Measurements from ENCODE around the gene RAD52.

RAD52 gene

GRCh38 chr12:913919-914698 lies 35.4 kb downstream of the RAD52 start:
- TF ChIP-seq POLR2AphosphoS5 (IDR thresholded peaks at IDR 0.05; ENCODE audit: low read depth, low read length): no peak
- TF ChIP-seq, protein P1, sequence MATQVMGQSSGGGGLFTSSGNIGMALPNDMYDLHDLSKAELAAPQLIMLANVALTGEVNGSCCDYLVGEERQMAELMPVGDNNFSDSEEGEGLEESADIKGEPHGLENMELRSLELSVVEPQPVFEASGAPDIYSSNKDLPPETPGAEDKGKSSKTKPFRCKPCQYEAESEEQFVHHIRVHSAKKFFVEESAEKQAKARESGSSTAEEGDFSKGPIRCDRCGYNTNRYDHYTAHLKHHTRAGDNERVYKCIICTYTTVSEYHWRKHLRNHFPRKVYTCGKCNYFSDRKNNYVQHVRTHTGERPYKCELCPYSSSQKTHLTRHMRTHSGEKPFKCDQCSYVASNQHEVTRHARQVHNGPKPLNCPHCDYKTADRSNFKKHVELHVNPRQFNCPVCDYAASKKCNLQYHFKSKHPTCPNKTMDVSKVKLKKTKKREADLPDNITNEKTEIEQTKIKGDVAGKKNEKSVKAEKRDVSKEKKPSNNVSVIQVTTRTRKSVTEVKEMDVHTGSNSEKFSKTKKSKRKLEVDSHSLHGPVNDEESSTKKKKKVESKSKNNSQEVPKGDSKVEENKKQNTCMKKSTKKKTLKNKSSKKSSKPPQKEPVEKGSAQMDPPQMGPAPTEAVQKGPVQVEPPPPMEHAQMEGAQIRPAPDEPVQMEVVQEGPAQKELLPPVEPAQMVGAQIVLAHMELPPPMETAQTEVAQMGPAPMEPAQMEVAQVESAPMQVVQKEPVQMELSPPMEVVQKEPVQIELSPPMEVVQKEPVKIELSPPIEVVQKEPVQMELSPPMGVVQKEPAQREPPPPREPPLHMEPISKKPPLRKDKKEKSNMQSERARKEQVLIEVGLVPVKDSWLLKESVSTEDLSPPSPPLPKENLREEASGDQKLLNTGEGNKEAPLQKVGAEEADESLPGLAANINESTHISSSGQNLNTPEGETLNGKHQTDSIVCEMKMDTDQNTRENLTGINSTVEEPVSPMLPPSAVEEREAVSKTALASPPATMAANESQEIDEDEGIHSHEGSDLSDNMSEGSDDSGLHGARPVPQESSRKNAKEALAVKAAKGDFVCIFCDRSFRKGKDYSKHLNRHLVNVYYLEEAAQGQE (IDR thresholded peaks at IDR 0.05; ENCODE audit: insufficient read depth in 1 of 2, low read depth in 2 of 2, low read length in 2 of 2): no peak
- TF ChIP-seq FOXP2 (optimal IDR thresholded peaks at IDR 0.05; ENCODE audit: borderline replicate concordance, extremely low read depth, extremely low read length, insufficient read depth): no peak
- TF ChIP-seq TAF1 (IDR thresholded peaks at IDR 0.05; ENCODE audit: borderline replicate concordance, insufficient read depth, low read length): no peak
- TF ChIP-seq SIN3A (IDR thresholded peaks at IDR 0.05; ENCODE audit: borderline replicate concordance, insufficient read depth, low read length): no peak

DNA sequence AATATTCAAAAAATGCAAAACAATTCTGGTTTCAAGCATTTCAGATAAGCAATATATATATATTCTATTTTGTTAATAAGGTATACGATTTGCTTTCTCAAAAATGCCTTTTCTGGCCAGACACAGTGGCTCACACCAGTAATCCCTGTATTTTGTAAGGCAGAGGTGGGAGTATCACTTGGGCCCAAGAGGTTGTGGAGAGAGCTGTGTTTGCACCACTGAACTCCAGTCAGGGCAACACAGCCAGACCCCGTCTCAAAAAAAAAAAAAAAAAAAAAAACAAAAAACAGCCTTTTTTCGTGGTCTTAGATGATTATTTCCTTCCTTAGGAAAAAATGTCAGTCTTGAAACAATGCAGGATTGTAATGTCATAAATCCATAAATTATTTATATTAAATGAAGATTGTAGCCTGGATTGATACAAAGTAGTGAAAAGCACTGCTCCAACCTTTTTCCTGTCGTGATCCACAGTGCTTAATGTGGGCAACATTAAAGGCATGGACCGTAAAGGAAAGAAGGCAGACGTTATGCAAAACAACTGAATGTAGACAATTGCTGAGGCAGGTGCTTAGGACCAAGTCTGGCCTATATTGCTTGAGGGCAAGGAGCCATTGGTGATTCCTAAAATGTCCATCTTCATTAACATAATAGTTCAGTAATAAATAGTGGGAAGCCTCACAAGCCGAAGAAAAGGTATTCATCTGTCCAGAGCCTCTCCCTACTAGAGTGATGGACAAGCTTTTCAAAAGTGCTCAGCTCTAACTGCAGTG lies 36.8 kb downstream of the RAD52 start:
- no peak for TF ChIP-seq SIN3A (IDR thresholded peaks at IDR 0.05; ENCODE audit: borderline replicate concordance, insufficient read depth, low read length)
- TF ChIP-seq POLR2AphosphoS5 (IDR thresholded peaks at IDR 0.05; ENCODE audit: low read depth, low read length): 0 out of 2 replicates have a peak, but pooled peaks have one; percentile 24

- TF ChIP-seq FOXP2 (optimal IDR thresholded peaks at IDR 0.05; ENCODE audit: borderline replicate concordance, extremely low read depth, extremely low read length, insufficient read depth) (no peak), TAF1 (IDR thresholded peaks at IDR 0.05; ENCODE audit: borderline replicate concordance, insufficient read depth, low read length) (no peak), POLR2AphosphoS5 (IDR thresholded peaks at IDR 0.05; ENCODE audit: low read depth, low read length) (0 out of 2 replicates have a peak, but pooled peaks have one; percentile 15)
These were observed 38.2 kb downstream of the RAD52 start for GRCh38 chr12:911191-911826.

DNA sequence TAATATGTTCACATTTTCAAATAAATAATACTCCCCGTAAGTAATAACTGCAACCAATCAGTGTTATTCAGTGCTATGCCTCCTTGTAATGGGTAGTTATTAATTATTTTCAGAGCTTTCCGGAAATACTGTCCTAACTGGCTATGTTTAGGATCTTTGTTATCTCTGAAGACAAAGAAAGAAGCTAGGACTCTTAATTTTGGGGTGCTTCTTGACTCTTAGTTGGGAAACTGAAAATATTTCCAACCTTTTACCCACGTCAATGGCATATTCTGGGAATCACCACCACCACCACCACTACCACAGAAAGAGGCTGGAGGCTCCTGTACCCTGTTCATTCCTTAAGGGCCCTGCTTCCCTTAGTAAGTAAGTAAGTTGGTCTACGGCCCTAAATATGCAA lies 39.1 kb downstream of the RAD52 start:
- TF ChIP-seq TAF1 (IDR thresholded peaks at IDR 0.05; ENCODE audit: borderline replicate concordance, insufficient read depth, low read length): no peak
- TF ChIP-seq, protein P1 (IDR thresholded peaks at IDR 0.05; ENCODE audit: insufficient read depth in 1 of 2, low read depth in 2 of 2, low read length in 2 of 2): no peak
- no peak for TF ChIP-seq FOXP2 (optimal IDR thresholded peaks at IDR 0.05; ENCODE audit: borderline replicate concordance, extremely low read depth, extremely low read length, insufficient read depth)
- TF ChIP-seq POLR2AphosphoS5 (IDR thresholded peaks at IDR 0.05; ENCODE audit: low read depth, low read length): no peak
- no peak for TF ChIP-seq SIN3A (IDR thresholded peaks at IDR 0.05; ENCODE audit: borderline replicate concordance, insufficient read depth, low read length)

- TF ChIP-seq FOXP2 (optimal IDR thresholded peaks at IDR 0.05; ENCODE audit: borderline replicate concordance, extremely low read depth, extremely low read length, insufficient read depth) (no peak), SIN3A (IDR thresholded peaks at IDR 0.05; ENCODE audit: borderline replicate concordance, insufficient read depth, low read length) (no peak), TAF1 (IDR thresholded peaks at IDR 0.05; ENCODE audit: borderline replicate concordance, insufficient read depth, low read length) (no peak), POLR2AphosphoS5 (IDR thresholded peaks at IDR 0.05; ENCODE audit: low read depth, low read length) (no peak)
- TF ChIP-seq, protein P1 (IDR thresholded peaks at IDR 0.05; ENCODE audit: insufficient read depth in 1 of 2, low read depth in 2 of 2, low read length in 2 of 2): no peak
These were observed 39.6 kb downstream of the RAD52 start for GRCh38 chr12:909861-910260.

Data from PFSK-1 (cell line).